HG03354 (cell line): ENCODE measurements around the gene SH3PXD2B.
A peak's percentile ranks its signal among the peaks of the same experiment; 100 is the strongest.
"Not testable (repeated sequence)": the region's sequence is repeated elsewhere in the genome, so short reads cannot be mapped to it uniquely, and the experiment has no call there.

Experiments
- ATAC-seq: cut with Tn5 transposase; IDR thresholded peaks from one replicate; pipeline ENCODE4 v1.9.1; 2021; ENCODE audit warnings: mild to moderate bottlenecking; ENCODE audit not compliant: unreplicated experiment, poor library complexity, severe bottlenecking

Gene SH3PXD2B

GRCh38 chr5:172486912-172487311, 32.6 kb upstream of the SH3PXD2B start:
- no peak for ATAC-seq

DNA sequence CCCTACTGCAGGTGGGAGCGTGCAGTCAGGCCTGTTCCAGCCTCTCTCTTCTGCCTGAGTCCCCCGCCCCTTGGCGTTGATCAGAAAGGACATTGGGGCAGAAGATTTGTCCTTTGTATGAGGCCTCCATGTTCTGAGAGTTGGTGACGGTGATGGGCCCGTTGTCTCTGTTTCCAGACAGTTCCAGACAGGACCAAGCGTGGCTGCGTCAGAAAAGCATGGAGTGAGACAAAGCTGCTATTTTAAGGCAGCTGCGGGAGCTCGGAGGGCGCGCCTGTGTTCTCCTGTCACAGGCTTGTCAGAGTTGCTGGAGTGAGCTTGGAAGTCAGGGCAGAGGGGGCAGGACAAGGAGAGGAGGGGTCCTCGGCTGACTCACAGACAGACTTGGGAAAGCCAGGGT, 32.1 kb upstream of the SH3PXD2B start:
- ATAC-seq = no peak

- ATAC-seq = no peak
Measured at GRCh38 chr5:172485511-172486202, 31.3 kb upstream of the SH3PXD2B start.

DNA sequence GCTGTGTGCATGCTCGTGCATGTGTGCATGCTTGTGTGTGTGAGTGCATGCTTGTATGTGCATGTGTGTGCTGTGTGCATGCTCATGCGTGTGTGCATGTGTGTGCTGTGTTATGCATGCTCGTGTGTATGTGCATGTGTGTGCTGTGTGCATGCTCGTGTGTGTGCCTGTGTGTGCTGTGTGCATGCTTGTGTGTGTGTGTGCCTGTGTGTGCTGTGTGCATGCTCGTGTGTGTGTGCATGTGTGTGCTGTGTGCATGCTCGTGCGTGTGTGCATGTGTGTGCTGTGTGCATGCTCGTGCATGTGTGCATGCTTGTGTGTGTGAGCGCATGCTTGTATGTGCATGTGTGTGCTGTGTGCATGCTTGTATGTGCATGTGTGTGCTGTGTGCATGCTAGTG, 30.3 kb upstream of the SH3PXD2B start:
- ATAC-seq = no peak

DNA sequence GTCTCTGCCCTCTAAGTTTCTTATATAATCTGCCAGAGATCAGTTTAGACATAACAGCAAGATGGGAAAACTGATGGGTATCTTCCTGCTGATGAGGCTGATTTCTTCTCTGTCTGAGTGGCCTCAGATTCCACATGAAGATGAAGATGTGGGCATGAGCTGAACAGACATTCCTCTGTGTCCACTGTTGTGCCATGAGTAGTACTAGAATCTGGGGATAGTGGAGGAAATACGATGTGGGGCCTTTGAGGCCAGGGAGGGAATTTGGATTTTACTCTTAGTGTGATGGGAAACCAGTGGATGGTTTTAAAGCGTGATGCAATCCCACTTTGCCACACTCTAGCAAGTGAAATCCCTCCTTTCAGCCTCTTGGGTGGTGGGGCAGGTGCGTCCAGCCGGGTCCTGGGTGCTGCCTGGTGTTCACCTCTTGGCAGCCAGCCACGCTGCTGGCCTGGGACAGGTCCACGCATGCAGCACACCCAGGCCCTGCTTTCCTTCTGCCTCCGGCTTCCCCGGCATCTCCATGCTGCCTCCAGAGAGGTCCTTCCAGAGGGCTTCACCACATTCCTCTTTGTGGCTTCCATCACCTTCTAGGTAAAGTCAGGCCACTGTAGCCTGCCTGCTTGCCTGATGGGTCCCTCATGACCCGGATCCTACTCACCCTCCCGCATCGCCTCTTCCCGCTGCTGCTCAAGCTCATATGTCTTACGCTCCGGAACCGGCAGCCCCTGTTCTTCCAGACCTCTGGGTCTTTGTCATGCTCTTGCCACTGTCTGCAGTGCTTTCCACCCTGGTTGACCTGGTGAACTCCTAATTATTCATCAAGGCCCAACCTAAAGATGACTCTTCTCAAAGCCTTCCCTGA, 28.1 kb upstream of the SH3PXD2B start:
- ATAC-seq = no peak

GRCh38 chr5:172481011-172481800, 26.9 kb upstream of the SH3PXD2B start:
- ATAC-seq = no peak

GRCh38 chr5:172479784-172480115, 25.4 kb upstream of the SH3PXD2B start:
- ATAC-seq = no peak

DNA sequence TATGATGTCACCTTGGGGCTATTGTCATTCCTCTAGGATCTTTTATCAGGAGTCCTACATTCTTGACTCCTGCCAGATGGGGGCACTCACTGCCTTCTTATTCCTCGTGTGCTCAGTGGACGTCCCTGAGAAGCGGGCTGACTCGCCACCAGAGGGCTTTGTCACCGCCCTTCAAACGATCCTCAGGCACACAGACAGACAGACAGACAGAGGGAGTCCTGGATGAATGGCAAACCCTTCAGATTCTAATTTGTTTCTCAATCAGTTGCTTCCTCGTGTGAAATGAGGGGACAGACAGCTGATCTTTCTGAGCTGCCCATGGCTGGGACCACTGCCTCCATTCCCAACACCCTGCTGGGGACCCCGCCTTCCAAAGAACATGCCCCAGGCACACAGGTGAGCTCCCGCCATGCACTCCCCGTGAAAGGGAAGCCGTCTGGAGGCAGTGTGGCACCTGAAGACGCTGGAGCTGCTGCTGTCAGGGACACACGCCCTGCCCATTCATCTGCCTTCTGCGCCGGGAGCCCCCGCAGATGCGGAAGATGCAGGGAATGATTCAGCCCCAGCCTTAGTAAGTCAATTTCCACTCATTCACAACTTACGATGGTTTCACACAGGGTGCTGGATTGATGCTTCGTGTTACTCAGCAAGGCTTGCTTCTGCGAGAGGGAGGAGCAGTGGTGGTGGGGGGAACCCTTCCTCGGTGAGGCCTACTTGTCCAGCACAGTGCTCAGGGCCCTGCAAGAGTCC, 24.9 kb upstream of the SH3PXD2B start:
- ATAC-seq = peak; percentile 77

- ATAC-seq = not testable (repeated sequence)
Measured at GRCh38 chr5:172478695-172479033, 24.3 kb upstream of the SH3PXD2B start.

DNA sequence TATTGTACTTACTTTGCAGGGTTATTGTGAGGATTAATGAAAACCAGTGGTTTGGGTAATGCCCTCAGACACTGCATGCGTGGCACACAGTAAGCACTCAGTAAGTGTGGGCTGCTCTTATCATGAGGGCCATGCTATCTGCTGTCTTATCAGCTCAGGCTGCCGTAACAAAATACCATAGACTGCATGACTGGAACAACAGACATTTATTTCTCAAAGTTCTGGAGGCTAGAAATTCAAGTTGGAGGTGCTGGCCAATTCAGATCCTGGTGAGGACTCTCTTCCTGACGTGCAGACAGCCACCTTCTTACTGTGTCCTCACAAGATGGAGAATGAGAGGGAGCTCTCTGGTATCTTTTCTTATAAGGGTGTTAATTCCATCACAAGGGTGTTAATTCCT, 23.9 kb upstream of the SH3PXD2B start:
- ATAC-seq = no peak

DNA sequence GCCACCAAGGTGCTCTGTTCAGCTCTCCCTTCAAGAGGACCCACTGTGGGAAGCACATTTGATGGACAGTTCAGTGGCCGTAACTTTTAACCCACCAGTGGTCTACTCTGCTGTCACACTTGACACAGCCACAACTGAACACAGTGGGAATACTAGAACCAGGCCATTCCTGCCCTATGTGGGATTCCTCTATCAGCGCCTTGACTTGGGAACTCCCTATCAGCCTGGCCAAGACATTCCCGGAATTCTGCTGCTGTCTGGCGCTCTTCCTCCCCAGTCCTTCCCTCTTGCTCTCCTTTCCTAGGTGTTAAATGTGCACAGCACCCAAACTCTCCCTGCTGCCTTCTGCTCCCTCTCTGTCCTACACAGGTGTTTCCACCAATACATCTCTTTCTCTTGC, 23.1 kb upstream of the SH3PXD2B start:
- no peak for ATAC-seq

GRCh38 chr5:172474293-172474692, 20.0 kb upstream of the SH3PXD2B start:
- ATAC-seq = no peak

DNA sequence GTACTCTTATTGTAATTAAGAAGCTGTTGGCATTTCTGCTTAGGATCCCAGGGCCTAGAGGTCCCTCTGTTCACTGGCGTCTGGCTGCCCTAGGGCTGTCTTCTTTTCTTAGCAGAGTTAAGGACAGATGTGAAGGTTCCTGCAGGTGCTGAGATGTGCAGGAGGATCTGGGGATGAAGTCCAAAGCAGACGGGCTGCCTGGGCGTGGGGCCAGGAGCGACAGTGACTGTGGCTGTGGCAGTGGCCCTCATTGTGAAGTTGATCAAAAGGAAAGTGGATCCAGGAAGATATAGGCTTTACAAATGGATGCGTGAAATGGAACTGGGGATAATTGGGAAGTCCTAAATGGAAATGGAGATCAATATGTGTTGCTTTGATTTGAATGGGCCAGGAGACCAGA, 19.1 kb upstream of the SH3PXD2B start:
- ATAC-seq = no peak

DNA sequence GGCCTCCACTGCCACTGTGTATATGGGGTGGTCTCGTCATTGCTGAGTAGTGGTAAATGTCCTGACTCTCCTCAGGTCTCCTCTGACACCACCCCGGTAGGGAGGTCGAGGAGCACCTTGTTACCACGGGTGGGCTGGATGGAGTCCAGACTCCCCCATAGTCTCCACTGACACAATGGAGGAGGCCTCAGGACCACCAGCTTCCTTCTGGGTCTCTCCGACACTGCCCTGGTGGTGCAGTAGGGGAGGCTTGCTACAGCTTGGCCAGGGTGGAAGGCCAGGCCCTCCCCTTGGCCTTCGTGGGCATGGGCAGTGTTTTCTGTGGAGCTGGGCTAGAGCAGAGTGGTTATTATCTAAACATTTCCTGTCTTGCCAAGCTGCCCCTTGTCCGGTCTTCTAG, 15.4 kb upstream of the SH3PXD2B start:
- ATAC-seq = no peak

DNA sequence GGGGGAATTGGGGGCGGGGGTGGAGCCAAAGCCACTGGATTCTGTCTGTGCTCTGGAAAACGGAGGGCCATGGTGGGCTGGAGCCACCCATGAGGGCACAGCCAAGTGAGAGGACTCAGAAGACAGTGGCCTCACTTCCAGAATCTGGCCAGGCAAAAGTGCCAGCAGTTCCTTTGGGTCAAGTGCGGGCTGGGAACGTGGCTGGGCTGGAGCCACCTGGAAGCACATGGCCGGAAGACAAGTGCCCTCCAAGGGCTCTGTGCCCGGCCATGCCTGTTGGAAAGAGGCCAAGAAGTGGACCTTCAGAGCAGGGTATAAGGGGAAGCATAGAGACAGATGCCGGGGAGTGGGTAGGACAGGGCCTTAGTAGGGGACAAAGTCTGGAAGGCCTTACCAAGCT, 11.7 kb upstream of the SH3PXD2B start:
- no peak for ATAC-seq

DNA sequence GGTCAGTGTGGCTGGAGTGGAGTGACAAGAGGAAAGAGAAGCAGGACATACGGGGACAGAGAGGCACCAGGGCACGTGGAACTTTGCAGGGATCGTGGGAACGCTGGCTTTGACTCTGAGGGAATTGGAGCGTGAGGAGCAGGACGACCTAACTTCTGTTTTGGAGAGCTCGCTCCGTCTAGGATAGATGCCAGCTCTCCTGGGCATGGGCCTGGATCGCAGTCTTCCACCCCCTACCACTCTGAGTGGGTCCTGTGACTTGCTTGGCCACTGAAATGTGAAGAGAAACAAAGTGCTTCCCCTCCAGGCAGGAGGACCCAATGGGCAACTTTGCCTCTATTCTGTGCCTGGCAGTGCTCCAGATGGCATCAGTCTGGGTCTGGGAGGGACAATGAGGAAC, 8.7 kb upstream of the SH3PXD2B start:
- no peak for ATAC-seq

DNA sequence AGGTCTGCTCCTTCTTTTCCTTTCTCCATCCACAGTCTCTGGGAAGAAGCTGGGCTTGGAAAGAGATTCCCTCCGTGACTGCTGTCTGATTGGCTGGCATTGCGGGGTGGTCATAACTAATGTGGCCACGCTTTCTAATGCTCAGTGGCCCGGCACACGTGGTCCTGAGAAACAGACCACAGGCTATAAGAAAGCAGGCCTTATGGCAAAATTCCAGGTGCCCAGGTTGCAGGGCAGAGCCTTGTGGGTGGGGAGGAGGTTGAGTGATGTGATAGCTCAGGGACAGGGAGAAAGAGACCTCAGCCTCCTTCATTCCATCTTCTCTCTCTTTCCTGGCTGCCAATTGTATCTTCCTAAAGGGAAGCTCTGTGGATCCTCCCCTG, 5.4 kb upstream of the SH3PXD2B start:
- ATAC-seq = no peak

GRCh38 chr5:172458976-172459782, 4.9 kb upstream of the SH3PXD2B start:
- ATAC-seq = no peak

DNA sequence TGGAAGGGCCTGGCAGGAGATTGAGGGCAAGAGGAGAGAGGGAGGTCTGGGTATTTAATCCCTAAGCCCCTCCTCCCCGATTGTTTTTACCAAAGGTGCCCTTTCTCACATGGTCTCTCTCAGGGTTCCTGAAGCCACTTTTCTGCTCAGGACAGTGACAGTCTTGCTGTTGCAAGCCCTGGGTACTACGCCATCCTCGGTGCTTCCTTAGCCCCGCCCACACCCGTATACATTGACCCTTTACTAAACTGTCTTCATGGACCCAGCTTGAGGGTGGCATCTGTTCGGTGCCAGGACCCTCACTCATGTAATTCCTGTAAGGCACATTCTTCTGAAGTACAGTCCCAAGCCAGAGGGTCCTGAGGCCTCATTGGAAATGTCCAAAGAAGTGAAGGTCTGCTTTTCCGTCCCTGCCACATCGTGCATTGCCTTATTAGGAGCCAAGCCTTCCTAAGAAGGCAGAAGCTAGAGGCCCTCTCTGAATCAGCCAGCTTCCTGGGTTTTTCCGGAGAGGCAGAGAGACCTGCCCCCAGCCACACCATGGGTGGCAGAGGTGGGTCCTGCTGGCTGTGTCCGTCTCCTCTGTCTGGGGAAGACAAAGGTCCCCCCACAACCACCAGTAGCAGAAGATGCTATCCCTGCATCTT, 1.9 kb upstream of the SH3PXD2B start:
- ATAC-seq = no peak
